Hepatic stellate cell (primary cell): Measurements from ENCODE around the gene SEC61A1.

ENCODE experiments used
- DNase-seq: peaks from one replicate; pipeline ENCODE4 v3.0.0; 2011; ENCODE audit warnings: low spot score

SEC61A1 gene

DNA sequence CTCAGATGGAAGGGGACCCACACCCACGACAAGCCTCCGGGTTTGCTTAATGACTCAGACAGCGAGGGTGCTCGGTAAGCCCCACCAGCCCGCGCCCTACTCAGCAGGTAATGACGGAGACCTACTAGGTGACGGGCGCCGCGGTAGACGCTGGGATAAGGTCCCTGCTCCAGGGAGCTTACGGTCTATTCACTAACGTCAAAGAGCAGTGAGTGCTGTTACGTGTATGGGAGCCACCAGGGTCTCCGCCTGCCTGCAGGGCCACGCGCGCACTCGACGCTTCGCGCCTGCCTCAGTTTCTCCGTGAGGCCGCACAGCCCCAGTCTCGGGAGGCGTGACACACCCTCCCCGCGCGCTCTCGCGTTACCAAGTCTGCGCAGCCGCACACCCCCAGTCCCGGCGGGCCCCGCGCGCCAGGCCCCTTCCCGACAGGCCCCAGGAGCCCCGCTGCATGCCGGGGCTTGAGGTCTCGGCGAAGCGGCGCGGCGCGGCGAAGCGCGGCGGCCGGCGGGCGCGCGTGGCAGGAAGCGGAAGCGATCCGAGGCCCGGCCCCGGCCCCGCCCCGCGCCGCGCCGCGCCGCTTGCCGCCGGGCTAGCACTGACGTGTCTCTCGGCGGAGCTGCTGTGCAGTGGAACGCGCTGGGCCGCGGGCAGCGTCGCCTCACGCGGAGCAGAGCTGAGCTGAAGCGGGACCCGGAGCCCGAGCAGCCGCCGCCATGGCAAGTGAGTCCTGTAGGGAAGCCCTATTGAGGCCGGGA is at the start of gene SEC61A1:
TSS of gene SEC61A1 (plus strand) at position 601 of the 758 bp plus-strand sequence. CDS start at position 717, 116 bp downstream.
- peak; percentile 97 for DNase-seq

DNA sequence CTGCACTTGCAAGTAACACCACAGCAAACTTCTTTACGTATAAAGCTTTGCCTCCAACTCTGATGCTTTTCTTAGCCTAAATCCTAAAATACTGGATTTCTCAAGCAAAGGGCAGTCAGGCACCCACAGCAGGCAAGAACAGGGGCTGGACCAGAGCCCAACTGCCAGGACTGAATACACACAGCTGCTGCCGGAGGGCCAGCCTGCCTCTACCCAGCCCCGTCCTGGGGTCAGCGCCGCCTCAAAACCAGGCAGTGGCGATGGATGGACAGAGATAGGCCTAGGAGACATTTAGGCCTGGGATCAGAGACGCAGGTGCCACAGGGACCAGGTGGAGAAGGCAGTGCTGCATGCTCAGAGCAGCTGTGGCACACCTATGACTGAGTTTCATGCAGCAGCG is 47.6 kb upstream of the SEC61A1 start:
- DNase-seq = no peak

GRCh38 chr3:128006061-128007032 is 45.9 kb upstream of the SEC61A1 start:
- no peak for DNase-seq

GRCh38 chr3:128007033-128007424 is 45.2 kb upstream of the SEC61A1 start:
- DNase-seq = no peak

DNA sequence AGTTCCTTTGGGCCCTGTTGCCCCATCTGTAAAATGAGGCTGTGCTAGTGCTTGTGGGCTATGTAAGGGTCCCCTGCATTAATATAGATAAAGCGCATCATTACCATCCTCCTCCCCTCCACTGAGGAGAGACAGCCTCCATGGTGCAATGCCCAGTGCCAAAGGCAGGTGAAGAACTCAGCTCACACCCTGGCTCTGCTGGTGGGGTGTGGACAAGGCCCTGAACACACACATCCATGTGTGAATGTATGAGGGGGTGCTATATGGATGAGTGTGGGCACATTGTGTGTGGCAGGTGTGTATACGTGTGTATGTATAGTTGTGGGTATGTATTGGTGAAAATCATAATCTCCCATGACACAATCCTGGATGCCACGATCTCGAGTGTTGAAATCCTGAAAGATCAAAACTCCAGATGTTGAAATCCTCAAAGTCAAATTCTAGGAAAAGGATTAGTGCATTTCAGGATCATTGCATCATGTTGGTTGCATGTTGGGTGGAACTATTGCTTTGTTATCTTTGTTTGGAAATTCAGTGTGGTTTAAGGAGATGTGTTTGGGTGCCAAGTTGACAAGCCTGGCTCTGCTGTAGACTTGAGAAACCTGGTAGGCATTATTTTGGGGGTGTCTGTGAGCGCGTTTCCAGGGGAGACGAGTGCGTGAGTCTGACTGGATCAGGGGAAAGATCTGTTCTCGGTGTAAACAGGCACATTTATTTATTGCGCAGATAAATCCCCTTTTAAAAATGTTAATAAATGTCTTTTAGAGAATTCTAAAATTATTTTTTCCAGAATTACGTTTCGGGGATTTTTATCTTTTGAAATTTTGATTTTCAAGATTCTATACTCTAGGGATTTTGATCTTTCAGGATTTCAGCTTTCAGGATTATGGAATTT is 42.0 kb upstream of the SEC61A1 start:
- no peak for DNase-seq

- DNase-seq = no peak
Measured at GRCh38 chr3:128011140-128011539, 41.1 kb upstream of the SEC61A1 start.

DNA sequence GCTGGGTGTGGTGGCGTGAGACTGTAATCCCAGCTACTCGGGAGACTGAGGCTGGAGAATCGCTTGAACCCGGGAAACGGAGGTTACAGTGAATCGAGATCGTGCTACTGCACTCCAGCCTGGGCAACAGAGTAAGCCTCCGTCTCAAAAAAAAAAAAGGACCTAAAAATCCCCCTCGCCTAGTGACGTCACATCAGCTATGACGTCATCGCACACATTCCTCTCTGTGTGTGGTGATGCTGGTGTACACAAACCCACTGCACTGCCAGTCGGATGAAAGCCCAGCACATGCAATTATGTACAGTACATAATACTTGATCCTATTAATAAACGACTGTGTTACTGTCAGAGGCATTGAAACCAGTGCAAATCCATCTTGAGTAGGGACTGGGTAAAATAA is 40.2 kb upstream of the SEC61A1 start:
- DNase-seq = no peak

GRCh38 chr3:128014548-128014947 is 37.7 kb upstream of the SEC61A1 start:
- no peak for DNase-seq

DNA sequence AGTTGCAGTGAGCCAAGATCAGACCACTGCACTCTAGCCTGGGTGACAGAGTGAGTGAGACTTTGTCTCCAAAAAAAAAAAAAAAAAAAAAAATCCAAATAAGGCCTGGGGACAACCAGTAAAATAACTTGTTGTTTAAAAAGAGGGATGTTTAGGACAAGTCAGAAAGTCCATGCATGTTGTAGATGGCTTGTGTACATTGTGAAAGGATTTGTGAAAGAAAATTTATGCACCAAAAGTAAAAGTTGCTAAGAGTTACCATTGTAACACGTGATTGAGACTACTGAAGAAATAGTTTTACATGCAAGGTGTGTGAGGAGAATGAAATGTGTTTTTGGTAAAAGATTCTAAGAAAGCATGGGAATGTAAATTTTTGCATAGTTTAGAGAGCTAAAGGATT is 35.7 kb upstream of the SEC61A1 start:
- DNase-seq = no peak

GRCh38 chr3:128021768-128022372 is 30.4 kb upstream of the SEC61A1 start:
- DNase-seq = no peak

DNA sequence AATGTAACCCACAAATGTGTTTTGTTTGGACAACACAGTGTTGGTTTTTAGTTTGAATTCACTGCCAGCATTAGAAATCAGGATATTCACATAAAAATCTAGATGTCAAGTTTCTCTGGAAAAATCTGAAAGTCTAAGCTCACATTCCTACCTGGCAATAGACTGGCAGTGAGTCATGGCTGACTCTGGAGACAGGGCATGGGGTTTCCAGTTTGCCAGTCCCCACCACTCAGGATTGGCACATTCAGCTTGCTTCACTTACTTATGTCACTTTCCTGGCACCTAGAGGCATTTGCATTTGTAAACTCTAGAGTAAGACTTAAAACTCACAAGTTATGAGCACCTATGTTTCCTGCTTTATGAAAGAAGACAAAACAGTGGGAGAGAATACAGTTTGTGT is 19.1 kb upstream of the SEC61A1 start:
- DNase-seq = no peak

GRCh38 chr3:128036119-128036518 is 16.1 kb upstream of the SEC61A1 start:
- DNase-seq = no peak

DNA sequence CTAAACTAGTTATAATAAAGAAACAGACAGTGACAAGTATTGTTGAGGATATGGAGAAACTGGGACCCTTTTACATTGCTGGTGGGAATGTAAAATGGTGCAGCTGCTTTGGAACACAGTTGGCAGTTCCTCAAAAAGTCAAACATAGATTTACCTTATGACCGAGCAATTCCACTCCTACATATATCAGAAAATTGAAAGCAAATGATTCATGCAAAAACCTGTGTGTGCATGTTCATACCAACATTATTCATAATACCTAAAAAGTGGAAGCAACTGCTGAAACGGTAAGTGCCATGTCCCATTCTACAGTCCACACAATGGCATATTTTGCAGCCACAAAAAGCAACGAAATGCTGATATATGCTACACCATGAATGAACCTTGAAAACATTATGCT is 12.2 kb upstream of the SEC61A1 start:
- no peak for DNase-seq

GRCh38 chr3:128040660-128041059 is 11.6 kb upstream of the SEC61A1 start:
- DNase-seq = no peak

GRCh38 chr3:128041344-128041743 is 10.9 kb upstream of the SEC61A1 start:
- DNase-seq = no peak

DNA sequence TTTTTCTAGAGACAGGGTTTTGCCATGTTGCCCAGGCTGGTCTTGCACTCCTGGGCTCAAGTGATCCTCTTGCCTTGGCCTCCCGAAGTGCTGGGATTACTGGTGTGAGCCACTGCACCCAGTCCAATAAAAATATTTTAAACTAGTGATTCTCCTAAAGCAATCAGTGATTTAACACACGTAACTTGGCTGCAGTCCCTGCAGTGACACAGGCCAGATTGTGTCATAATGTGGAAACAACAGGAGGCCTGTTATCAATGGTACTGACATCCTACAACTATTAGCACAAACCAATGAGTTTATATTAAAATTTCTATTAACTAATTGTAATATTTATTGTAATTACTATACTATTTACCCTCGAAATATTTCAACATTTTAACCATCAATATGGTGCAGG is 1.6 kb upstream of the SEC61A1 start:
- no peak for DNase-seq

DNA sequence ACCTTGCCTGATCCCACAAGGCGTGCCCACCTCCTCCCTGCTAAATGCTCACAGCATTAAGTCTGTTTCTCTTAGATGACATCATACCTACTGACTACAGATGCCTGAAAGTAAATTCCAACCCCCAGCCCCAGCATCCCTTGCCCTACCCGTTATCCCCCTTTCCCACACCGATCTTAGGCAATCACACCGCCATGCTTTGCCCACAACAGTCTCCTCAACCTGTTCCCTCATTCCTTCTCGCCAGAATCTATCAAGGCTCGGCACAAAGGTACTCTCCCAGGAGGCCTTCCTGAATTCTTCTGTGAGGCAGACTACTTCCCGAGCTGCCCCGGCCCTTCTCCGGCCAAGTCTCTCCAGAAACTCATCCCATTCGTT is 789 bp upstream of the SEC61A1 start:
- DNase-seq = no peak

DNA sequence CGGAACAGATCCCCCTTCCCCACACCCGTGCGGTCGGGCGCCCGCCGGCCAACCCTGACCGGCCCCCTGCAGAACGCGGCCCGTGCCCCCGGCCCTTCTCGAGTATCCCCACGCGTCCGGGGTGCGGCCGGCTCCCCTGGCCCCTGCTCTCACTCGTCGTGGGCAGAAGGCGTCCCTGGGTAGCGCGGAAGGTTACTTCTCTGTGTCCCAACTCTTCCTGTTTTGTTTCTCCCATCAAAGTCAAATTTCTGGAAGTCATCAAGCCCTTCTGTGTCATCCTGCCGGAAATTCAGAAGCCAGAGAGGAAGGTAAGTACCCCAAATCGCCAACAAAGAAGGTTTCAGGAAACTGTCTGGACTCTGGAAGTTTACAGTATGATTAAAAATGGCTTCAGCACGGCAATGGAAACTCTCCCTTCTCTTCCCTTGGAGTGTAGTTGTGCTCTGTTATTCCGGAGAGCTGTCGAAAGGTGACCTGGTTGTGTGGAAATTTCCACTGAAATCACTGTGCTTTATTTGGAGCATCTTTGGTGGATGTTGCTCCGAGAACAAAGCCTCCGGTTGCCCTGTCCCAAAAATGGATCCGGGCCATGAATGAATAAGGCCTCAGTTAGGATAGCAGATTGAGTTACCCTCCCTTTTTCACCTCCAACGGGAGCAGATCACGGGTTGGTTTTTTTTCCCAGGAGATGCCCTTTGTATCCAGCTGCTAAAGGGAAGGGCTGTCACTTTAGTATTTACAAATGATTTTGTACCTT is 536 bp downstream of the SEC61A1 start:
- no peak for DNase-seq

DNA sequence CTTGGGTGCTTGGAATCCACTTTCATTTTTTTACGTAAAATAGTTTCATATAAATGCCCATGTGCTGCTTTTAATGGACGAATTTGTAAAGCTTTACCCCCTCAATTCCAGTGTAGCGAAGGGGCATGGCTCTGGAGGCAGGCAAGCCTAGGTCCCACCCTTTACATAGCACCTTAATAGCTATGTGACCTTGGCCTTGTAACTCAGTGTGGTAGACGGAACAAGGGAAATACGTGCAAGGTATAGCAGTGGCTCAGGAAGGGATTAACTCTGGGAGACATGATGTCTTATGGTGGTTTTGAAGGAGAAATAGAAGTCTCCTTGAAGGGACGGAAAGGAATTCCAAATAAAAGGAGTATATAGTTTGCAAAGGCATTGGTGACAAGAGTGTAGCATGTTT is 1.4 kb downstream of the SEC61A1 start:
- DNase-seq = no peak

DNA sequence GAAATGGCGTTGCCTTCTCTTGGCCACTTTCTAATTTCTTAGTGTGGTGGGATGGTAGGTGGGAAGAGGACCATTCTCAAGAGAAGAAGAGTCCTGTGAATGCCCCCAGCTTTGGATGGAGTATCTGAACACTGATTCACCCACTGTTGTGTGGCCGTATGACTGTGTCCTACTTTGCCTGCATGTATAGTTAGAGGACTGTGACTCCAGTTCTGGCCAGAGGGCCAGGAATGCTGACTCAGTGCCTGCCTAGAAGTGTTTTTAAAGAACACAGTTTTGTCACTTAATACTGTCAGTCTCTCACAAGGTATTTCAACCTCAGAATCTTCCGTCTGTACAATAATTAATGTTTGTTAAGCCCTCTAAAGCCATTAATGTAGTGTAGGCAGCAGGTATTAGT is 2.1 kb downstream of the SEC61A1 start:
- peak; percentile 61 for DNase-seq

GRCh38 chr3:128056258-128056657 is 4.0 kb downstream of the SEC61A1 start:
- DNase-seq = no peak
